Embryonic facial prominence (tissue), 1 donor: ENCODE data around the gene WFDC6.
"Not testable (repeated sequence)": the region's sequence is repeated elsewhere in the genome, so short reads cannot be mapped to it uniquely, and the experiment has no call there.

ENCODE experiments used
- DNase-seq: peaks from one replicate; pipeline ENCODE4 v3.0.0-alpha.2; 2016; ENCODE audit errors: extremely low spot score

Gene WFDC6

DNA sequence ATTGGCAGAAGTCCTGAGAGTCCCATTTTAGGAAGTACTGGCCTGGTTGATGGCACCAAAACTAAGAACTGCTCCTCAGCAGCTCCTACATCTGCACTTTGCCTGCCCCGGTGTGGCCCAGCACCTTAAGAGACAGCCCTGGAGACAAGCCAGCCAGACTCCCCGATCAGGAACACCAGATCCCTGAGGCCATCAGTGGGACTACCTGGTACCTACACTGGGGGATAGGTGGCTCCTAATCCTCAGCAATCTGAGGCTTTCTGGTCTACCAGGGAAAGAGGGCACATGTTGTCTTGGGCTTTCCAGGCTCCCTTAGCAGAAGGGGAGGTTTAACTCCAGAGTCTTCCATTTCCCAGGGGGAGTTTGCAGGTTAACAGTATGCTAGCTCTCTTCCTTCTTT, at the start of gene WFDC6:
TSS of gene WFDC6 (minus strand) at position 101 of the 400 bp plus-strand sequence. CDS start at position 26, 75 bp downstream.
- DNase-seq = no peak

DNA sequence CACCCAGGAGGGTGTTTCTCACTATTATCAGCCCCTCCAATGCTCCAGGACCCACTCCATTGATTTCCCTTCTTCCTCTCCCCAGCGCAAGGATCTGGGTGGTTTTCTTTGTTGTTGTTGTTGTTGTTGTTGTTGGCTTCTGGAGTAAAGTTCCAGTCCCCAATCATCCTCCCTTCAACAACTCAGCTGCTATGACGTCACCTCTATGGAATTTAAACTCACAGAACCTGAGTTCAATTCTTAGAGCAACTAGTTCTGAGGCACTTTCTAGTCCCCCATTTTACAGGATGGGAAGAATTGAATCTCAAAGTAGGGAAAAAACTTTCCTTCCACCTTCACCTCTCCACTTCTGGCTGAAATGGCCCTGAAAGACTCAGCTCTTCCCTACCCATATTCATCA, 49.5 kb upstream of the WFDC6 start:
- DNase-seq = no peak

GRCh38 chr20:45585986-45586385, 46.7 kb upstream of the WFDC6 start:
- DNase-seq = not testable (repeated sequence)

DNA sequence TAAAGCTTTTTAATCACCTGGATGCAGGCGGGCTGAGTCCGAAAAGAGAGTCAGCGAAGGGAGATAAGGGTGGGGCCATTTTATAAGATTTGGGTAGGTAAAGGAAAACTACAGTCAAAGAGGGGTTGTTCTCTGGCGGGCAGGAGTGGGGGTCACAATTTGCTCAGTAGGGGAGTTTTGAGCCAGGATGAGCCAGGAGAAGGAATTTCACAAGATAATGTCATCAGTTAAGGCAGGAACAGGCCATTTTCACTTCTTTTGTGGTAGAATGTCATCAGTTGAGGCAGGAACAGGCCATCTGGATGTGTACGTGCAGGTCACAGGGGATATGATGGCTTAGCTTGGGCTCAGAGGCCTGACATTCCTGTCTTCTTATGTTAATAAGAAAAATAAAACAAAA, 45.0 kb upstream of the WFDC6 start:
- DNase-seq = not testable (repeated sequence)

DNA sequence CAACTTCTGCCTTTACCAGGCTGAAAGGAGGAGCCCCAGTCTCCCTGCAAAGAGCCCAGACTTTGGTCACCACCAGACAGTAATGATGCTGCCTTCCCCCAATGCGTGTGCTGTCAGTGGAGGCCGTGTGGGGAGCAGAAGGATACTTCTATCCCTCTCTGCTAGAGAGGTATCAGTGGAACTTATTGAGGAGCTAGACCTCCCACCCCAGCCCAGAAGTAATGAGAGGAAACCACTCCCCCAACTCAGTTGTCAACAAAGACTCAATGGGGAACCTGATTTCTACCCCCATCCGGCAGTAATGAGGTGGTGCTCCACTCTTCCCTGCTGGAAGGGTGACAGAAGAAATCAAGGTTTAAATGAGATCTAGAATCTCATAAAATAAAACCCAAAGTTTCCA, 44.2 kb upstream of the WFDC6 start:
- no peak for DNase-seq

GRCh38 chr20:45581702-45582101, 42.4 kb upstream of the WFDC6 start:
- DNase-seq = no peak

DNA sequence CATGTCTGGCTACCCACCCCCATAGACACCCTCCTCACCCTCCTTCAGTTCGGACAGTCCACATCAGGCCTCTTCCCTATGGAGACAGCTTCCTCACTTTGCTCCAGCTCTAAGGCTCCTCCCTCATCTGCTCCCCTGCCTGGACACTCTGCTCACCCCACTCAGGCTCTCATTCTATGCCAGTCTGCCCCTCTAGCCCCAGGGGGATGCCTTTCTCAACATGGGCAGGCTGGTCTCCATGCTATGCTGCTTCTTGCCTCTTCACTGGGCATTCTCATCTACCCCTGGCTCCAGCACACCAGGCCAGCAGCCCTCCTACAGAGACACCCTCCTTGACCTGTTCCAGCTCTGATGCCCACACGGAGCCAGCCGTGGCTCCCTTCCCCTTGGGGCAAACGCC, 39.9 kb upstream of the WFDC6 start, which contains the start of gene WFDC8:
TSS of gene WFDC8 (minus strand) at position 101 of the 400 bp plus-strand sequence. CDS start at position 64, 37 bp downstream.
- no peak for DNase-seq

DNA sequence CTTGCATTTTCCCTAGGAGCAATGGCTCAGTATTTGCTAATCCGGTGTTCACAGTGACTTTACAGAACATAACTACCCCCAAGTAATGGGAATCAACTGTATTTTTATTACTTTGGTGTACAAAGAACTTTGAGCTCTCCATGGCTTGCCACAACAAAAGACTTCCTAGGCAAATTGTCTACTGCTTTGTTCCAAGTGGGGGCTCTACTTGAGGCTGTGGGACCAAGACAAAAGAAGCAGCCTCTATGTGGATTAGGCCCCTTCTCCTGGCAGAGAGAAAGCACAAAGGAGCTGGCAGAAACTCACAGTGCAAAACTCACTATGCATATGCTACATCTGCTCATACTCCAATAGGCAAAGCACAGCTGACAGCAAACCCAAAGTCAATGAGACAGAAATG, 38.9 kb upstream of the WFDC6 start:
- no peak for DNase-seq

DNA sequence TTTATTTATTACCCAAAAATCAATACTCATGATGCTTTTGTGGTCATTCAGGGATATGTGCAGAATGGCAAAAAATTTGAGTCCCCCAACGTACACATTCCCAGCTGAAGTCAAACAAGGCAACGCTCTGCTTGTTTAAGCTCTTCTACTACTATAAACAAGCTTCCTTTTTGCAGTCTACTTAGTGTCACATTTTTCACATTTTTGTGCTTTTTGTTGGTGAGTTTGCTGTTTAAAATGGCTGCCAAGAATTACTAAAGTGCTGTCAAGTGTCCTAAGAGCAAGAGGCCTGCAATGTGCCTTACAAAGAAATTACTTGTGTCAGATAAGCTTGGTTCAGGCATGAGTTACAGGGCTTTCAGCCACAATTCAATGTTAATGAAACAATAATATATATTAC, 37.7 kb upstream of the WFDC6 start:
- no peak for DNase-seq

- DNase-seq = no peak
These were observed 36.6 kb upstream of the WFDC6 start for GRCh38 chr20:45575931-45576330.

DNA sequence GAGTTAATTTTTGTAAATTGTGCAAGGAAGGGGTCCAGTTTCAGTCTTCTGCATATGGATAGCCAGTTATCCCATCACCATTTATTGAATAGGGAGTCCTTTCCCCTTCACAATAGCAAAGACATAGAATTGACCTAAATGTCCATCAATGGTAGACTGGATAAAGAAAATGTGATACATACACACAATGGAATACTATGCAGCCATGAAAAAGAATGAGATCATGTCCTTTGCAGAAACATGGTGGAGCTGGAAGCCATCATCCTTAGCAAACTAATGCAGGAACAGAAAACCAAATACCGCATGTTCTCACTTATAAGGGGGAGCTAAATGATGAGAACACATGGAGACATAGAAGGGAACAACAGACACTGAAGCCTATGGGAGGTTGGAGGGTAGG, 30.4 kb upstream of the WFDC6 start:
- not testable (repeated sequence) for DNase-seq

DNA sequence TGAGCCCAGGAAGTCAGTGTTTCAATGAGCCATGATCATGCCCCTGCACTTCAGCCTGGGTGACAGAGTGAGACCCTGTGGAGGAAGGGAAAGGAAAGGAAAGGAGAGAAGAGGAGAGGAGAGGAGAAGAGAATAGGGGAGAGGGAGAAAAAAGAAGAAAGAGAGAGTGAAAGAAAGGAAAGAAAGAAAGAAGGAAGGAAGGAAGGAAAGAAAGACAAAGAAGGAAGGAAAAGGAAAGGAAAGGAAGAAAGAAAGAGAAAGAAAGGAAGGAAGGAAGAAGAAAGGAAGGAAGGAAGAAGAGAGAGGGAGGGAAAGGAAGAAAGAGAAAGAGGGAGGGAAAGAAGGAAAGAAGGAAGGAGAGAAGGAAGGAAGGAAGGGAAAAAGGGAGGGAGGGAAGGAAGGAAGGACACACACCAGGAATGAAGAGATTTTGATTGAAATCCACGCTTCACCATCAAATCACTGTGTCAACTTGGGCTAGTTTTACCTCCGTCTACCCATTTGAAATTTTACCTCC, 25.5 kb upstream of the WFDC6 start:
- DNase-seq = no peak

- no peak for DNase-seq
These were observed 15.9 kb upstream of the WFDC6 start for GRCh38 chr20:45555198-45555597.

DNA sequence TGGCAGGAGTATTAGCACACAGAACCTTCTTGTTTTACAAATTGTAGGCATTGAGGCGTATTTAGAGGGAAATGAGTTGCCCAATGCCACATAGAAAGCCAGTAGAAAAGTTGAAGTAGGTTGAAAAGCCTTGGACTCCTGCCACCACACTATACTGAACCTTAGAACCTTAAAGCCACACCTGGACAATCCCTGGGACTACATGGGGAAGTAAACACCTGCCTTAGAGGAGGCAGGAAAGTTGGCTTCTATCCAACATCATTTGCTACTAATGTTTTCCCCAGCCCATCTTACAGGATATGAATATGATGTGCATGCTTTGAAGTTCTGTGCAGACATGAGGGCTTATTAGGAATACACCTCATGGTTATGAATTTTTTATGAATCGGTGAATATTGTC, 13.2 kb upstream of the WFDC6 start:
- no peak for DNase-seq

GRCh38 chr20:45550765-45551164, 11.5 kb upstream of the WFDC6 start:
- no peak for DNase-seq

DNA sequence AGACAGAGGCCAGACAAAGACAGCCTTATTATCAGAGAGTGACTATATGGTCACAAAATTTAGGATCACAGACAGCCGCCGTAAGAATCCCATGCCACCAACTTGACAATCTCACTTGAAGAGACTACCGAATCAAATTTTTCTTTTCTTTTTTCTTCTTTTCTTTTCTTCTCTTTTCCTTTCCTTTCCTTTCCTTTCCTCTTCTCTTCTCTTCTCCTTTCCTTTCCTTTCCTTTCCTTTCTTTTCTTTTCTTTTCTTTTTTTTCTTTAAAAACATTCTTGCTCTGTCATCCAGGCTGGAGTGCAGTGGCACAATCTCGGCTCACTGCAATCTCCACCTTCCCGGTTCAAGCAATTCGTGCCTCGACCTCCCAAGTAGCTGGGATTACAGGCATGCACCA, 9.1 kb upstream of the WFDC6 start:
- no peak for DNase-seq

DNA sequence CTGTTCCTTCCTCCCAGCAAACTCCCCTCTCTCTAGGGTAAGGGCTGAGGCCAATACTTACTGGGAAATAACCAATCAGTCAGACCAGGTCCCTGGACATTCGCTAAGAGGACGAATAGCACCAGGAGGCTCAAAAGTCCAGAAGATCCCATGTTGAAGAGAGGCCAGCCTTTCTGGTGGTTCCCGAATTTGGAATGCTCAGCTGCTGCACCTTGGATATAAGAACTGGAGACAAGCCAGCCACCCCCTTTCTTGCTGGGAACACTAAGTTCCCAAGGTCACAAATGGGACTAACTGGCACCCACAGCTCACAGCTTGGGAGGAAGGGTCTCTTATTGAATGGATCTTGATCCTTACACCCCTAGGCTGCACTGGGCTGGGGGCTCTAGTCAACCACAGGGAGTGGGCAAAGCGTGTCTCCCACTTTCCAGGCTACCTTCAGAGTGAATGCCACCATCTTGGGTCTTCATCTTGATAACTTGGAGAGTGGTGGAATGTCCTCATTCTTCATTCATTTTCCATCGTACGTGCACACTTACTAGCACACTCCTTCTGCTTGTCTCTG, 8.0 kb upstream of the WFDC6 start, which contains the start of gene EPPIN:
TSS of gene EPPIN (minus strand) at position 196 of the 565 bp plus-strand sequence. CDS start at position 152, 44 bp downstream.
- no peak for DNase-seq

- DNase-seq = no peak
These were observed 6.6 kb upstream of the WFDC6 start for GRCh38 chr20:45545754-45546453.

DNA sequence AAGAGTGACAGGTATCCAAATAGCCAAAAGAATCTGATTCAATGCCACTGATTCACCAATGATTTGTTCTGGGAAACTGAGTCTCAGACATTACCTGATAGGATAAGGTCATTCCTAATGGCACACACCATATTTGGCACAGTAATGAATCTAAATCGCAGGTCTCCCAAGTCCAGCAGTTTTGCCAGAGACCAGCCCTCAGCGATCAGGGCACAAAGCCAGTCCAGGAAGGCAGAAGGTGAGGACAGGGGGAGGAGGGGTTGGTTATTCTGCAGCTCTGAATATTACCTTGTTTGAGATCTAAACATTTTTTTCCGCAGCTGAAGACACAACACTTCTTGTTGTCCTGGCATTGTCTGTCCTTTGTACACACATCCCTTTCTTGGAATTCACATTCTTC, 6.1 kb upstream of the WFDC6 start:
- DNase-seq = no peak

DNA sequence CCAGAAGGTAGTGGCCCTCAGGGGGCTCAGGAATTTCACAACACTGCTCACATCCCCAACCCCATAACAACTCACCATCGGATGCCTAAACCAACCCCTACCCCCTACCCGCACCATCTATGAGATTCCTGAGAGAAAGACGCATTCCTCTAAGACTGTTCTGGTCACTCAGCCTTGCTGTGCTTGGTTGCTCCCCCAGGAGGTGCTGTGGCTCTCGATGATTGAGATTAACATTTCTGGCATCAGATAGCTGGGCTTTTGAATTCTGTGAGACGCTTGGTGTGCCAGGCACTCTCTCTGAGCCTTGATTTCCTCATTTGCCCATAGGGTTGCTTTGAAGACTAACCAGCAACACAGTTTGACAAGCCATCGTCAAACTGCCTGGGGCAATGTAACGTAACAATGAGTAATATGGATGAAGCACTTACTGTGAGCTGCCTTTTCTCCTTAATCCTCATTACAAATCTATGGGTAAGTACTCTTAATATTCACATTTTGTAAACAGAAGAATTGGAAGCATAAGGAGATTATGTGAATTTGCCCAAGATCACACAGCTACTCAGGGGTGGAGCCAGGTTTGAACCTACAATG, 978 bp downstream of the WFDC6 start:
- no peak for DNase-seq

DNA sequence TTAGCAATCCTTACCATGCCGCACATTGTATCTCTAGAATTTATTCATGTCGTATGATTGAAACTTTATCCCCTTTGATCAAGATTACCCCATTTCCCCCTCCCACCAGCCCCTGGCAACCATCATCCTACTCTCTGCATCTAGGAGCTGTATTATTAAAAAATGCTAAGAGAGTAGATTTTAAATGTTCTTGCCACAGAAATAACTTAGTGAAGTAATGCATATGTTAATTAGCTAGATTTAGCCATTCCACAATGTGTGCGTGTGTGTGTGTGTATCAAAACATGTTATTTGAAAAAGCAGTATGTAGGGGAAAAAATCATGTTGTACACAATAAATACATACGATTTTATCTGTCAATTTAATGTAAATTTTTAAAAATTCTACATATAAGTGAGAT, 12.0 kb downstream of the WFDC6 start:
- DNase-seq = no peak

DNA sequence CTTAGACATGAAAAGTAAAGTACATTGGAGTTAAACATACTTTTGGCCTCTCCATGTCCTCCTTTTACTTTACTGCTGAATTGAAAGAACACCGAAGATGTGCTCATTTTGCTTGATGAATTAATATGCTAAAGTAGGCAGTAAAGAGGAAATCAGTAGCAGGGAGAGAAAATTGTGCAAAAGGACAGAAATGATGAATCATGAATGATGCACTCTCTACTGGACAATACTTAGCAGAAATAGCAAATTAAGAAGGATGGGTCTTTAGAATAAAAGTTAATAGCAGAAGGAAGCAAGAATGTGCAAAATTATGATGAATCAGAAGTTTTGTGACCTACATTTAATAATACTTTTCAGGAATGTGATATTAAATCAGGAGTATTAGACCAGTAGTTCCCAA, 15.5 kb downstream of the WFDC6 start:
- DNase-seq = no peak

GRCh38 chr20:45518282-45518681, 21.0 kb downstream of the WFDC6 start:
- DNase-seq = no peak
